Ectodermal cell (in vitro differentiated cells): ENCODE measurements around the gene C4B.
"Not testable (repeated sequence)": the region's sequence is repeated elsewhere in the genome, so short reads cannot be mapped to it uniquely, and the experiment has no call there.

Source experiments
- H3K27ac ChIP-seq: 2 replicates; pipeline ENCODE4 v1.7.0; 2013; ENCODE audit warnings: mild to moderate bottlenecking, low read depth, low read length; ENCODE audit not compliant: insufficient read depth, poor library complexity, severe bottlenecking
- H3K27me3 ChIP-seq: 2 replicates; pipeline ENCODE4 v1.7.0; 2013; ENCODE audit warnings: mild to moderate bottlenecking, low read length; ENCODE audit not compliant: insufficient read depth, control insufficient read depth, poor library complexity, severe bottlenecking
- H3K36me3 ChIP-seq: one replicate; pipeline ENCODE4 v1.7.0; 2013; ENCODE audit warnings: low read length; ENCODE audit not compliant: control insufficient read depth, insufficient read depth
- H3K4me1 ChIP-seq: one replicate; pipeline ENCODE4 v1.7.0; 2013; ENCODE audit warnings: low read length; ENCODE audit not compliant: control insufficient read depth, insufficient read depth
- H3K4me3 ChIP-seq: 2 replicates; pipeline ENCODE4 v1.7.0; 2013; ENCODE audit warnings: low read depth, low read length, control low read depth; ENCODE audit not compliant: insufficient read depth
- H3K9me3 ChIP-seq: 2 replicates; pipeline ENCODE4 v1.7.0; 2013; ENCODE audit warnings: mild to moderate bottlenecking, low read length, moderate library complexity; ENCODE audit not compliant: control insufficient read depth
- whole genome bisulfite sequencing, 2 experiments: methylation state at CpG; one replicate each; pipeline ENCODE4 v1.1.7; 2013; ENCODE audit warnings: missing lambda C conversion rate in 2 of 2; 5-methylcytosine and 5-hydroxymethylcytosine counted together

The C4B gene

DNA sequence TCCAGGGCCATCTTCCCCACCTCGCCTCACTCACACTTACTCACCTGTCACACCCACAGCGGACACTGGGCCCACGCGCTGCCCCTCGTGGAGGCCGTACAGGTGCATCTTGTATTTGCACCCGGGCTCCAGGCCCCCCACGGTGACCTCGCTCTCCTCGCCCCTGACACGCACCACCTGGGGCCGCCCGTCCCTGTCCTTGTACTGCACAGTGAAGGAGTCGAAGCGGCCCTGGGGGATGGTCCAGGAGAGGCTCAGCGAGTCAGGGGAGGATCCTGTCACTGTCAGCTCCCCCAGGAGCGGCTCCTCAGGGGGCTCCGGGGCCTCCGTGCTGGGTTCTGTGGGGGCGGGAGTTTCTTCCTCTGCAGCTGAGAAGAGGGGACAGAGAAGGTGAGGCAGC, 38.0 kb downstream of the C4B start:
- not testable (repeated sequence) for H3K4me1 ChIP-seq, H3K9me3 ChIP-seq, H3K27me3 ChIP-seq, H3K4me3 ChIP-seq, H3K36me3 ChIP-seq, H3K27ac ChIP-seq
- WGBS, 2 experiments: 88% methylated on average over 20 of the region's 20 CpGs

DNA sequence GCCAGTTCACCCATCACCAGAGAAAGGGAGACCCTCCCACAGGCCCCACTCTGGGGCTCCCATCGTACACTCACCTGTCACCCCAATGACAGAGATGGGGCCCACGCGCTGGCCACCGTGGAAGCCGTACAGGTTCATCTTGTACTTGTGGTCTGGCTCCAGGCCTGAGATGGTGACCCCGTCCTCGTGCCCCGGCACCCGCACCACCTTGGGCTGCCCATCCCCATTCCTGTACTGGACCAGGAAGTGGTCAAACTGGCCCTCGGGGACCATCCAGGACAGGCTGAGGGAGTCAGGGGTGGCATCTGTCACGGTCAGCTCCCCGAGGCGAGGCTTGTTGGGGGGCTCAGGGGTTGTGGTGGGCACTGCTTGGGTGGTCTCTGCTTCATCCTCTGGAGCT, 38.7 kb downstream of the C4B start:
- not testable (repeated sequence) for H3K4me3 ChIP-seq, H3K27ac ChIP-seq, H3K9me3 ChIP-seq, H3K27me3 ChIP-seq, H3K4me1 ChIP-seq, H3K36me3 ChIP-seq
- 92 to 93% methylated on average over 13 of the region's 13 CpGs for WGBS, 2 experiments

DNA sequence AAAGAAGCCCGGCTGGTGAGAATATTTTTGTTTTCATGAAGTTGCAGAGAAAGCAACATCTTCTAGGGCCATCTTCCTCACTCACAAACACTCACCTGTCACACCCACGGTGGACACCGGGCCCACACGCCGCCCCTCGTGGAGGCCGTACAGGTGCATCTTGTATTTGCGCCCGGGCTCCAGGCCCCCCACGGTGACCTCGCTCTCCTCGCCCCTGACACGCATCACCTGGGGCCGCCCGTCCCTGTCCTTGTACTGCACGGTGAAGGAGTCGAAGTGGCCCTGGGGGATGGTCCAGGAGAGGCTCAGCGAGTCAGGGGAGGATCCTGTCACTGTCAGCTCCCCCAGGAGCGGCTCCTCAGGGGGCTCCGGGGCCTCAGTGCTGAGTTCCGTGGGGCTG, 41.2 kb downstream of the C4B start:
- H3K9me3 ChIP-seq, H3K4me3 ChIP-seq, H3K27me3 ChIP-seq, H3K4me1 ChIP-seq, H3K27ac ChIP-seq, H3K36me3 ChIP-seq: not testable (repeated sequence)
- WGBS, 2 experiments: 93 to 95% methylated on average over 21 of the region's 21 CpGs

DNA sequence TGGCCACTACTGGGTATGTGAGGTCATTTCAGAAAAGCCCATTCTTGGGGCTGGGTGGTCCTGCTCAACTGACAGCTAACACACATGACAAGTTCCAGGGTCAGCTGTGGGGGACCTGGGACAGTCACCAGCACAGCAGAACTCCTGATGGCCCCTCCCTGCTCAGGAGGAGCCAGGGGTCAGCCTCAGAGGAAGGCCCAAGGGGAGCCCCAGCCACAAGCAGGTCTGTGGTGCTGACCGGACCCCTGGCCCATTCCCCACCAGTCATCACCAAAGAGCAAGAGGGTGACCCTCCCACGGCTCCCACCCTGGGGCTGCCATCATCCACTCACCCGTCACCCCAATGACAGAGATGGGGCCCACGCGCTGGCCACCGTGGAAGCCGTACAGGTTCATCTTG, 41.7 kb downstream of the C4B start:
- no peaks in the 10 kb centered on the region for H3K27me3 ChIP-seq
- no peaks in the 10 kb centered on the region for H3K36me3 ChIP-seq
- H3K9me3 ChIP-seq: no peaks in the 10 kb centered on the region
- WGBS, 2 experiments: 95 to 97% methylated on average over 7 of the region's 7 CpGs
- no peak overlapping the region for H3K27ac ChIP-seq
- H3K4me3 ChIP-seq: no peak overlapping the region
- no peaks in the 10 kb centered on the region for H3K4me1 ChIP-seq

DNA sequence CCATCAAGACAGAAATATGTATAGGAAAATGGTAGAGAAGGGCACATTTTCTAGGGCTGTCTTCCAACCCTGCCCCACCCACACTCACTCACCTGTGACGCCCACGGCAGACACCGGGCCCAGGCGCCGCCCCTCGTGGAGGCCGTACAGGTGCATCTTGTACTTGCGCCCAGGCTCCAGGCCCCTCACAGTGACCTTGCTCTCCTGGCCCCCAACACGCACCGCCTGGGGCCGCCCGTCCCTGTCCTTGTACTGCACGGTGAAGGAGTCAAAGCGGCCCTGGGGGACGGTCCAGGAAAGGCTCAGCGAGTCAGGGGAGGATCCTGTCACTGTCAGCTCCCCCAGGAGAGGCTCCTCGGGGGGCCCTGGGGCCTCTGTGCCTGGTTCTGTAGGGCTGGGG, 43.4 kb downstream of the C4B start:
- Histone ChIP-seq H3K9me3 (no peaks in the 10 kb centered on the region), H3K4me1 (no peaks in the 10 kb centered on the region), H3K27me3 (no peaks in the 10 kb centered on the region), H3K4me3 (no peak overlapping the region), H3K36me3 (no peaks in the 10 kb centered on the region), H3K27ac (no peak overlapping the region)
- WGBS, 2 experiments: 88% methylated on average over 17 of the region's 17 CpGs

DNA sequence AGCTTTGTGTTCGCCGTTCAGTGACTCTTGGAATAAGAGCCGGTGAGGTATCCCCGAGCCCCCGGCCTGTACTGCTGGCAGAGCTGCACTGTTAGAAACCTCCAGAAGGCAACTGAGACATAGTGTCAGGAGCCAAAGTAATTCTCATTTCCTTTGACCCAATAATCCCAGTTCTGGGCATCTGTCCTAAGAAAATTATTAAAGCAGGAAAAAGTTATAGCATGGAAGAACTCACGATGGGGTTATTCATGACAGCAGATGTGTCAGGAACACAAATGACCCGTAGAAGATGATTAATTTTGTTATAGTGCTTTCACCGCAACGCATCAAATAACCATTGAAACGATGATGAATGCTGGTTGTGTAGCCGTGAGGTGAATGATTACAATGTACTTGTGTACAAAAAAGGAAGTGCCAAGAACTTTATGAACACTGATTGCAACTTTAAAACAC, 43.9 kb downstream of the C4B start:
- H3K9me3 ChIP-seq: no peaks in the 10 kb centered on the region
- no peaks in the 10 kb centered on the region for H3K4me1 ChIP-seq
- no peak overlapping the region for H3K4me3 ChIP-seq
- H3K27me3 ChIP-seq: no peaks in the 10 kb centered on the region
- H3K27ac ChIP-seq: no peak overlapping the region
- no peaks in the 10 kb centered on the region for H3K36me3 ChIP-seq
- WGBS, 2 experiments: 92 to 95% methylated on average over 11 of the region's 11 CpGs

DNA sequence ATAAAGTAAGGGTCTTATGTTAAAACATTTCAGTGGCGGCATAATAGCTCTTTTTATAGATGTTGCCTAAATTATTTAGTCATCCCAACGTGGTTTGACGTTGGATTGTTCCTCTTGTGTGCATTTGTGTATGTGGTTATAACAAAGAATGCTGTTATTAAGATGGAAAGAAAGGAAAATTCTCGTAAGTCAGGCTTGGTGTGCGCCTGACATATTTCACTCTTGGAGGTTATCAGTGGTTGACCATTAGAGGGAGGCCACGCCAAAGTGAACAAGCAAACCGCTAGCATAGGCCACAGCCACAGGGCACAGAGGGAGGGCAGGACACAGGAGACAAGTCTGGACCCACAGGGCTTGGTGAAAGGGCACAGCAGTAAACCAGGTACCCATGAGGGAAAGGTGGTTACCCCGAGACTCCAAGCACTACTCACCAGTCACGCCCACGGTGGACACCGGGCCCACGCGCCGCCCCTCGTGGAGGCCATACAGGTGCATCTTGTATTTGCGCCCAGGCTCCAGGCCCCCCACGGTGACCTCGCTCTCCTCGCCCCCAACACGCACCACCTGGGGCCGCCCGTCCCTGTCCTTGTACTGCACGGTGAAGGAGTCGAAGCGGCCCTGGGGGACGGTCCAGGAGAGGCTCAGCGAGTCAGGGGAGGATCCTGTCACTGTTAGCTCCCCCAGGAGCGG, 46.5 kb downstream of the C4B start:
- no peak overlapping the region for H3K27ac ChIP-seq
- no peaks in the 10 kb centered on the region for H3K36me3 ChIP-seq
- no peak overlapping the region for H3K4me3 ChIP-seq
- no peaks in the 10 kb centered on the region for H3K27me3 ChIP-seq
- 92 to 94% methylated on average over 25 to 28 of the region's 28 CpGs for WGBS, 2 experiments
- no peaks in the 10 kb centered on the region for H3K9me3 ChIP-seq
- H3K4me1 ChIP-seq: no peaks in the 10 kb centered on the region

DNA sequence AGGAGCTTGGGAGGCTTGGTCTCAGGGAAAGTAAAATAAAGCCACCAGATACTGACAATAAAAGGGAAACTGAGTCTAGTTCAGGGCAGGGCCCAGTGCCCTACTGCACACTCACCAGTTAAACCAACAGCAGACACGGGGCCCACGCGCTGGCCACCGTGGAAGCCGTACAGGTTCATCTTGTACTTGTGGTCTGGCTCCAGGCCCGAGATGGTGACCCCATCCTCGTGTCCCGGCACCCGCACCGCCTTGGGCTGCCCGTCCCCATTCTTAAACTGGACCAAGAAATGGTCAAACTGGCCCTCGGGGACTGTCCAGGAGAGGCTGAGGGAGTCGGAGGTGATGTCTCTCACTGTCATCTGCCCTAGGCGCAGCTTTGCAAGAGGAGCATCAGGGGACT, 50.1 kb downstream of the C4B start:
- H3K9me3 ChIP-seq: no peaks in the 10 kb centered on the region
- no peaks in the 10 kb centered on the region for H3K27me3 ChIP-seq
- H3K4me3 ChIP-seq: no peak overlapping the region
- H3K27ac ChIP-seq: no peak overlapping the region
- no peaks in the 10 kb centered on the region for H3K36me3 ChIP-seq
- 90 to 92% methylated on average over 14 of the region's 14 CpGs for WGBS, 2 experiments
- no peaks in the 10 kb centered on the region for H3K4me1 ChIP-seq

DNA sequence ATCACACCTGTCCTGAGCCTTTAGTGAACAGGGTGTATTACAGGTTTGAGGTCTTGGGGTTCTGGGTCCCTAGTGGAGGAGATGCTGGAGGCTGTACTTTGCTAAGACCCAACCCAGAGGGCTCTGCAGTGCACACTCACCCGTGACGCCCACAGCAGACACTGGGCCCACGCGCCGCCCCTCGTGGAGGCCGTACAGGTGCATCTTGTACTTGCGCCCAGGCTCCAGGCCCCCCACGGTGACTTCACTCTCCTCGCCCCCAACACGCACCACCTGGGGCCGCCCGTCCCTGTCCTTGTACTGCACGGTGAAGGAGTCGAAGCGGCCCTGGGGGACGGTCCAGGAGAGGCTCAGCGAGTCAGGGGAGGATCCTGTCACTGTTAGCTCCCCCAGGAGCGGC, 52.9 kb downstream of the C4B start:
- H3K9me3 ChIP-seq, H3K4me1 ChIP-seq, H3K27ac ChIP-seq, H3K36me3 ChIP-seq, H3K27me3 ChIP-seq, H3K4me3 ChIP-seq: not testable (repeated sequence)
- 92 to 94% methylated on average over 19 of the region's 19 CpGs for WGBS, 2 experiments

DNA sequence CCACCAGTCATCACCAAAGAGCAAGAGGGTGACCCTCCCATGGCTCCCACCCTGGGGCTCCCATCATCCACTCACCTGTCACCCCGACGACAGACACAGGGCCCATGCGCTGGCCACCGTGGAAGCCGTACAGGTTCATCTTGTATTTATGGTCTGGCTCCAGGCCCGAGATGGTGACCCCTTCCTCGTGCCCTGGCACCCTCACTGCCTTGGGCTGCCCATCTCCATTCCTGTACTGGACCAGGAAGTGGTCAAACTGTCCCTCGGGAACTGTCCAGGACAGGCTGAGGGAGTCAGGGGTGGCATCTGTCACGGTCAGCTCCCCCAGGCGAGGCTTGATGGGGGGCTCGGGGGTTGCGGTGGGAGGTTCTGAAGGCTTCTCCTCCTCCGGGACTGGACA, 53.7 kb downstream of the C4B start:
- H3K27me3 ChIP-seq, H3K4me1 ChIP-seq, H3K36me3 ChIP-seq, H3K9me3 ChIP-seq, H3K27ac ChIP-seq, H3K4me3 ChIP-seq: not testable (repeated sequence)
- 94 to 96% methylated on average over 13 of the region's 13 CpGs for WGBS, 2 experiments

DNA sequence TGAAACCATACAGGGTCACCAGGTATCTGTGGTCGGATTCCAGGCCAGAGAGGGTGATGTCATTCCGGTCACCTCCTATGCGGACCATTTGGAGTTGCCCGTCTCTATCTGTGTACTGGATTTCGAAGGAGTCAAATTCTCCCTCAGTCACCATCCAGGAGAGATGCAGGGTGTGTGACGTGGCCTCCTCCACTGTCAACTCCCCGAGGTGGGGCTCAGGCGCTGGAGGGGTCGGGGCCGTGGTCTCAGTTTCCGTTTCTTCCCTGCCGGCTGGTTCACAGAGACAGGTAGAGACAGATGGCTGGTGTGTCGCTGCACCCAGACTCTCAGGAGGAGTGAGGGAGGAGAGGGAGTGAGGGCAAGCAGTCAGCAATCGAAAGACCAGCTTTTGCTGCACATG, 54.3 kb downstream of the C4B start:
- H3K36me3 ChIP-seq: no peaks in the 10 kb centered on the region
- WGBS, 2 experiments: 92 to 93% methylated on average over 14 of the region's 14 CpGs
- no peaks in the 10 kb centered on the region for H3K27me3 ChIP-seq
- H3K4me3 ChIP-seq: no peak overlapping the region
- no peak overlapping the region for H3K27ac ChIP-seq
- peaks cover 7% of the 10 kb centered on the region for H3K4me1 ChIP-seq
- H3K9me3 ChIP-seq: no peaks in the 10 kb centered on the region
